ENCODE measurements around the gene DDA1. TPM values are rescaled to one million over a fixed set of nuclear protein-coding genes. Genes with fewer than 3 reads are reported as not detected.

Gene DDA1
- total RNA-seq, 4 donors from 2014 or later = 20.6 to 98.1 (median 22.0) TPM

- intact Hi-C loops (cut with DNase I; ENCODE audit: low total_unique reads) = no loop called here
- TF ChIP-seq CTCF (IDR thresholded peaks at IDR 0.05) (no peak), POLR2AphosphoS5 (IDR thresholded peaks at IDR 0.05) (no peak), EP300 (IDR thresholded peaks at IDR 0.05; ENCODE audit: low read depth) (no peak), POLR2A (IDR thresholded peaks at IDR 0.05) (no peak)
- peak overlapping the region in 2 of 4 donors; percentile 49 to 93 for H3K4me3 ChIP-seq
- in situ Hi-C loops (cut with MboI; ENCODE audit: low pct_ligation_motif_present in 1 of 4, low pct_unique_long_range_greater_than_20kb in 1 of 4, low sequenced_read_pairs in 3 of 4) = no loop called here
- H3K9me3 ChIP-seq = no peaks in the 10 kb centered on the region
- H3K27ac ChIP-seq = peak overlapping the region in 1 of 4 donors; percentile 94
- peaks cover 16 to 45% (median 27%) of the 10 kb centered on the region in 4 donors for H3K4me1 ChIP-seq
- DNase-seq = no peak
- H3K36me3 ChIP-seq = no peaks in the 10 kb centered on the region
- WGBS, 2 donors (ENCODE audit: low coverage in 1 of 2) = 96% methylated on average over 30 of the region's 30 CpGs; no CpG with 5 or more reads in 1 of the 2 donors
- no peaks in the 10 kb centered on the region for H3K27me3 ChIP-seq
Observed at GRCh38 chr19:17338433-17339078, 29.2 kb downstream of the DDA1 start.

- no peaks in the 10 kb centered on the region for H3K27me3 ChIP-seq
- in situ Hi-C loops (cut with MboI; ENCODE audit: low pct_ligation_motif_present in 1 of 4, low pct_unique_long_range_greater_than_20kb in 1 of 4, low sequenced_read_pairs in 3 of 4) = no loop called here
- DNase-seq = no peak
- no peaks in the 10 kb centered on the region for H3K36me3 ChIP-seq
- TF ChIP-seq EP300 (IDR thresholded peaks at IDR 0.05; ENCODE audit: low read depth) (no peak), POLR2AphosphoS5 (IDR thresholded peaks at IDR 0.05) (no peak), POLR2A (IDR thresholded peaks at IDR 0.05) (no peak), CTCF (IDR thresholded peaks at IDR 0.05) (no peak)
- WGBS, 2 donors (ENCODE audit: low coverage in 1 of 2) = 90% methylated on average over 33 of the region's 34 CpGs; no CpG with 5 or more reads in 1 of the 2 donors
- no peaks in the 10 kb centered on the region for H3K9me3 ChIP-seq
- H3K4me1 ChIP-seq = peaks cover 11 to 38% (median 20%) of the 10 kb centered on the region in 4 donors
- intact Hi-C loops (cut with DNase I; ENCODE audit: low total_unique reads) = no loop called here
- H3K4me3 ChIP-seq = no peak overlapping the region
- no peak overlapping the region for H3K27ac ChIP-seq
Observed at GRCh38 chr19:17339088-17339741, 29.9 kb downstream of the DDA1 start.

GRCh38 chr19:17340302-17340870, 31.0 kb downstream of the DDA1 start:
- Histone ChIP-seq H3K4me3 (no peak overlapping the region), H3K27me3 (no peaks in the 10 kb centered on the region), H3K27ac (peak overlapping the region in 2 of 4 donors; percentile 15 to 41), H3K4me1 (peaks cover 6 to 32% (median 14%) of the 10 kb centered on the region in 4 donors), H3K9me3 (no peaks in the 10 kb centered on the region), H3K36me3 (no peaks in the 10 kb centered on the region)
- TF ChIP-seq POLR2A (IDR thresholded peaks at IDR 0.05) (no peak), CTCF (IDR thresholded peaks at IDR 0.05) (peak in 4 of 5 experiments; percentile 26 to 76 (median 42))
- WGBS, 2 donors (ENCODE audit: low coverage in 1 of 2) = 49 to 59% methylated on average over 7 to 21 of the region's 21 CpGs
- in situ Hi-C loops (cut with MboI; ENCODE audit: low pct_ligation_motif_present in 1 of 4, low pct_unique_long_range_greater_than_20kb in 1 of 4, low sequenced_read_pairs in 3 of 4) (loop anchor here in 1 of 4 donors (10.0 kb wide), 1 partner anchor 124 kb away; the partner anchor contains the start of gene NXNL1), intact Hi-C loops (cut with DNase I; ENCODE audit: low total_unique reads) (no loop called here)
- peak; percentile 88 for DNase-seq

GRCh38 chr19:17340871-17341357, 31.6 kb downstream of the DDA1 start:
- no peak for TF ChIP-seq CTCF (IDR thresholded peaks at IDR 0.05)
- no peak for TF ChIP-seq POLR2A (IDR thresholded peaks at IDR 0.05)
- no peak for TF ChIP-seq POLR2AphosphoS5 (IDR thresholded peaks at IDR 0.05)
- no peak for TF ChIP-seq EP300 (IDR thresholded peaks at IDR 0.05; ENCODE audit: low read depth)
- Histone ChIP-seq H3K27me3 (no peaks in the 10 kb centered on the region), H3K27ac (peak overlapping the region in 2 of 4 donors; percentile 15 to 41), H3K36me3 (no peaks in the 10 kb centered on the region), H3K9me3 (no peaks in the 10 kb centered on the region), H3K4me1 (peaks cover 6 to 27% (median 12%) of the 10 kb centered on the region in 4 donors), H3K4me3 (no peak overlapping the region)
- in situ Hi-C loops (cut with MboI; ENCODE audit: low pct_ligation_motif_present in 1 of 4, low pct_unique_long_range_greater_than_20kb in 1 of 4, low sequenced_read_pairs in 3 of 4) (loop anchor here in 1 of 4 donors (10.0 kb wide), 1 partner anchor 124 kb away; the partner anchor contains the start of gene NXNL1), intact Hi-C loops (cut with DNase I; ENCODE audit: low total_unique reads) (no loop called here)
- DNase-seq = no peak
- WGBS, 2 donors (ENCODE audit: low coverage in 1 of 2) = 70% methylated on average over 17 of the region's 17 CpGs; no CpG with 5 or more reads in 1 of the 2 donors

Data from transverse colon (tissue), 4 donors.